GM19099 (cell line): ENCODE measurements around the gene ATXN10.

Experiments
- POLR2A ChIP-seq: IDR thresholded peaks from 3 replicates; pipeline ENCODE4 v1.6.1; 2011; ENCODE audit warnings: low read depth; ENCODE audit not compliant: insufficient read length; ENCODE audit errors: extremely low read depth

ATXN10 gene

DNA sequence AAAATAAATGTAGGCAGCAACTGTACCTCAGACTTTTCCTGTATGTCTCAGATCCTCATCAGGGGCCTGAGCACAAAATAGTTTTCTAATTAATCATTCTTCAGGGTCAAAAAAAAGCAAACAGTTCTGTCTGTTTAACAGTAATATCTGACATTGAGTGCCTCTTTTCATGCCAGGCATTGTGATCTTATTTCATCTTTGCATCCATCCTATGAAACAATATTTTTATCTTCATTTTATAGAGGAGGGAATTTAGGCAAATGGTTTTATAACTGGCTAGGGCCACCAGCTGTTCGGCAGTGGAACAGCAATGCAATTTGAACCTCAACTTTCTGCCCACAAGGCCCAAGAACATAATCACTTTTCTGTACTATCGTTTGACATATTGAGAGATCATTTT is 159.8 kb downstream of the ATXN10 start:
- TF ChIP-seq POLR2A = no peak

DNA sequence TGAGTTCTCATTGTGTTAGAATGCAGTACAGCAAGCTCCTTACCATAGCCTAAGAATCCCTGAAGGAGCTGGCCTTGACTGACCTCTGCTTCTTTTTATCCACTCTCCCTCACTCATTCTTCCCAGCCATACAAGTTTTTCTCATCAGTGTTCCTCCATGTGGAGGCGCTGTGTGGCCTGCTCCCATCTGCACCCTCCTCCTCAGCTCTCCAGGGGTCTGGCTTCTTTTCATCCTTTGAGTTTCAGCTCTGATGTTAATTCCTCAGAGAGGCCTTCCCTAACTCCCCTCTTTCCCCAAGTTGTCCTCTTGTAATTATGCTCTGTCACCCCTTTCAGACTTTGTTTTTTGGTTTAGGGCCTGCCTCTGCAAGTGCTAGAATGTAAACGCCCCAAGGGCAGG is 160.5 kb downstream of the ATXN10 start:
- no peak for TF ChIP-seq POLR2A

DNA sequence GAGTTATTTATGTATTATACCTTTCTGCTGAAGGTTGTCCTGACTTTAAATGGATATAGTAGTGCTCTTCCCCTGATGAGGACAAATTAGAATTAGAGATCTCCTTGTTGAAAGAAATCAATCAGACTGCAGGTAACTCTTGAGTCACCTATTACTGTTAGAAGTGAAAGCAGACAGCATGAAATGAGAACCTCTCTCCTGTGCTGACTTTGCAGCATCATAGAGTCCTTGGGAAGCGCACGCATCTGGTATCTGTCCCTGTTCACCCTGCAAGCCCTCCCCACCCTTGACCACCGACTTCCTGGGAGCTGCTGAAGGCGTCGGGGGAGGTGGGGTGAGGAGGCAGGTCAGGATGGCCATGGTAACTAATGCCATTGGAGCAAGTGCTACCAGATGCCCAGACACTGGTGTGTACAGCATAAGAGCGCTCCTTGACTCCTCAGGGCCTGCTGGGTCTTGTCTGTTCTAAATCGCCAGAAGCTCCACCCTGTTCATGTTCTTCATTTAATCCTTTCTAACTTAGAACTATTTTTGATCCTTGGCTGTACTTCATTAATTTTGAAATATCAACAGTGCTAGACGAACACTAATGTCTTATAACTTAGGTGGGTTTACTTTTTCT is 161.4 kb downstream of the ATXN10 start:
- no peak for TF ChIP-seq POLR2A

DNA sequence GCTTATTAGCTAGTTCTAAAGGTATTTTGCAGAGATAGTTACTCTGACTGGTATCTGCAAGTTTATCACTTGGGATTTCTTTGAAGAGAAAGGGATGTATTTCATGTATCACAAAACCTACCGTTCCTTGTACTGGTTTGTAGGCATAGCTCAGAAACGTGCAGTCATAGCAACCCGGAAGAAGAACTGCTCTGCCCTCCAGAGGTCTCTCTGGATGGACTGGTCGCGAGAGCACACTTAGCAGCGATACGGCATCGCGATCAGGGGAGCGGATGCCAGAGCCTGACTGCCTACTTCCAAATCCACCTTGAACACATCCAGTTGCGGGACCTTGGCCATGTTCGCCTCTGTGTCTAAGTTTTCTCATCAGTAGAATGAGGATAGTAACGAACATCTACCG is 162.0 kb downstream of the ATXN10 start:
- TF ChIP-seq POLR2A = no peak

DNA sequence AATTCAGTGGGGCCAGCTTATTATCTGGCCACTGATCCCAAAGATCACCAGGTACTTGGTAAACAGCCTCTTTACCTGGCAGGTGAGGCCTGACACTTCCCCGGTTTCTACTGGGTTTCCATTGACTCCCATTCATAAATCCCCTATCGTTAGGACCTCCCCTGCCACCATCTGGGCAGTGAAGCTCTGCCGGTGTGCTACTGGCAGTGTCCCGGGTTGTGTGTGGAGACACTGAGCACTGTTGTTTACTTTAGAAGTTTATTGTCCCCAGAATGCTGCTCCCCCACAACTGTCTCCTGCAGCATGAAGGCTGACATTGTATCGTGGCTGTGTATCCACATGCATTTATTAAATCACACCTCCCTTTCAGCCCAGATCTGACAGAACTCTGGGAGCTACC is 162.6 kb downstream of the ATXN10 start:
- no peak for TF ChIP-seq POLR2A

DNA sequence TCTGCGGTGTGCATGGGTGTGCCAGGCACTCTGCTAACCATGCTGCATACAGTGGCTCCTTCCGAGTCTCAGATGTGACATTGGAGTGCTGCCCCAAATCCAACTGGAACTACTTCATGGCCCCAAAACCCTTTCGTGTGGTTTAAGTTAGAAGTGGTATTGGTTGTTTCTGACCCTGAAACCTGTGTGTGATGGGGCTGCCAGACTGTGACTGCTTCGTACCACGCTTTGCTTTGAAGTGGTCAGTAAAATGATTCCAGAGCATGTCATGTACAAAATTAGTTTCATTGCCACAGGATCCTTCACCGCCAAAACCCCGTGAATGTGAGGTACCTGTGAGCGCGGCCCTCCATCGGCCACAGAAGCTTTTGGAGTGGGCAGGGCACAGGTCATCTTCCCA is 163.2 kb downstream of the ATXN10 start:
- TF ChIP-seq POLR2A = no peak

DNA sequence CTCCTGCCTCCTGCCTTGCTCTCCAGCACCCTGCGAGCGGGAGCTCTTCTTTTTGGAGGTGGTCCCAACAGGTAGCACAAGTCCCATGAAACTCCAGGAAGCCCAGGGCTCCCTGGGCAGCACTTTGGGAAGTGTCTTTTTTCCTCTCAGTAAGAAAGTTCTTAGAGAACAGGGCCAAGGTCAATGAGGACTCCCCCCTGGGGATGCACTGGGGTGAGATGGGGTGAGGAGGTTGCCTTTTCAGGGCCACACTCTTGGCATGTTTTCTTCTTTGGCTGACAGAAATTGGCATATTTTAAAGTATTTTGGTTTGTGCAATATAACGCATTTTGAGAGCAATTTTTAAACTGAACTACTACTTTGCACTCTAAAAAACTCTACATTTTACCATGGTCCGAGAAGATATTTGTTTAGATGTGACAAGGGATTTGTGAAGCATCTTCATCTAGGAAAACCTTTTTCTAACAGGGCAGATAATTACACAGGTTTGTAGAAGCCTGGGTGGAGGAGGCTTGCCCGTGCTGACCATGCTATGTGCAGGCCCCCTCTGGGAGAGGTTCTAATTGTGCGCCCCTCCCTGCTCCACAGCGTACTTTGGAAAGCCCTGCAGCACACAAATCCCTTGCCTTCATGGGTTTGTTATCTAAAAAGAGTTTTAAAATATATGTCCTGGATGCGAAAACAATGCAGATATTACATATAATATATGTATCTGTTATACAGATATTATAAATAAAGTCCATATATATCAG is 165.0 kb downstream of the ATXN10 start:
- TF ChIP-seq POLR2A = no peak

DNA sequence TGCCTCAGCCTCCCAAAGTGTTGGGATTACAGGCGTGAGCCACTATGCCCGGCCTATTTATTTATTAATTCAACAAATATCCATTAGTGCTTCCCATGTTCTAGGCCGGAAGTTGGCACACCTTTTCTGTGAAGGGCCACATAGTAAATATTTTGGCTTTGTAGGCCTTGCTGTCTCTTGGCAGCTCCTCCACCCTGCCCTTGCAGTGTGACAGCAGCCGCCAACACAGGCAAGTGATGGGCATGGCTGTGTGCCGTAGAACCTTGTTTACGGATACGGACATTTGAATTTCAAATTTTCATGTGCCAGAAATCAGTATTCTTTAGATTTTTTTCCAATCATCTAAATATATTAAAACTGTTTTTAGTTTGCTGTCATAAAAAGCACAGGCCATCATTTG is 165.9 kb downstream of the ATXN10 start:
- TF ChIP-seq POLR2A = no peak

DNA sequence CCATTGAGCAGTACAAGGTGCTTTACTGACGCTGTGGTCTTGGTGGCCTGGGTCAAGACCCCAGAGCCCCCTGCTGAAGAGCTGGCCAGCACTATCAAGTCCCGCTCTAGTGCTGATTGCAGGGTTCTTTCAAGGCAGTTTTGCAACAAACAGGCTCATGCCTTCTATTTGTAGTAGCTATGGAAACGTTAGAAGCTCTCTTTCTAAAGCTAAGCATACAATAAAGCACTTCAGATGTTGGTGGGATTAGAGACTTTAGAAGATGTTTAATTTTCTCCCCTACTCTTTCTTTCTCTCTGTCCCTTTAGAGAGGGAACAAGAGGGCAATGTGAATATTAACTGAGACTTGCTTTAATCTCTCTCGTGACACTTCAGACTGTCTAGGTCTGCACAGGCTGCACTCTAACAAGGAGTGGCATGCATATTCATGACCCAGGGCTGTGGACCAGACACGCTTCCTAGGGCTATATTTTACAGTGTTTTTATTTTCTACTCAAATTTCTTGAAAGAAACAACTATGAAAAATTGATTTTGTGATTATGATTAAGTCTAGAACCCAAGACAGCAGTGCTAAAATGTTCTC is 166.8 kb downstream of the ATXN10 start:
- no peak for TF ChIP-seq POLR2A

DNA sequence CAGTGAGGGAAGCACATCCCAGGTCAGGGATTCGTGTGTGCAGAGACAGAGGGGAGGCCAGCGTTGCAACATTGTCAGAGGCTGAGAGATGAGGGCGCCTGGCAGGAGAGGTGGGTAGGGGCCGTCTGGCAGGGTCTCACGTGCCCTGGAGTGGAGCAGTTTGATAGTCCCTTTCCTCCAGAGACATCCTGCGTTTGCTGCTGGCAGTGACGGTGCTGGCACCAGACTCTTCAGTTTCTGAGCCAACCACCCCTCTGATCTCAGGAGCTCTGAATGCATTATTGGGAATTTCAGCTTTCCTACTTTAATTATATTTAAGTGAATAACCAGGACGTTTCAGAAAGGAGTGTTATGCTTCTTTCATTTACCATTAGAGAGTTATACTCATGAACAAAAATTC is 168.8 kb downstream of the ATXN10 start:
- TF ChIP-seq POLR2A = no peak

DNA sequence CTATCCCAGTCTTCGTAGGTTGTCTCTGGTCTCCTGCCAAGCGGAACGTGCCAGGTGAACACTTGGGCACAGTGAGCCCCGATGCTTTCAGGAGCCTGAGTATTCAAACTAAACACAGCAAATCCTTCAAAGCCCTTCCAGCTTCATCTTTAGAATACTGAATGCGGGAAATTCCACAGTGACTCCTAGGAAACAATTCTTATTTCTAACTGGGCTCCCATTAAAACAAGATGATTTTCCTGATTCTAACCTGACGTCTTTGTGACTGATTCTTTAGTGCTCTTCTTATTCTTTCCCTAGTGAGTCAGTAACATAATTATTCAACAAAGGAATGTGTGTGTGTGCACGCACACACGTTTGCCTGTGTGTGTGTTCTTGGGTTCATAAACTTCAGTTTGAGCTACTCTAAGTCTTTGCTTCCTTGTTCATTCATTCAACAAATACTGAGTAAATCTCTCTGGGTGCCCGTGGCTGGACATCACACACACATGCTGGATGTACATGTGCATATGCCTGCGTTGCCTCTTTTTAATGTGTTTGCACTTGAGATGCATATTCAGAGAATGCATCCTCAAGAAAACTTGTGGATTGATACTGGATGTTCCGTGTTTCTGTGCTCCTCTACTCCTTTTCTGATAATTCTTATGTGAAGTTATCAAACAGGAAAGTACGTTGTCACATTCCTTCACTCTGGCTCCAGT is 170.8 kb downstream of the ATXN10 start:
- TF ChIP-seq POLR2A = no peak

DNA sequence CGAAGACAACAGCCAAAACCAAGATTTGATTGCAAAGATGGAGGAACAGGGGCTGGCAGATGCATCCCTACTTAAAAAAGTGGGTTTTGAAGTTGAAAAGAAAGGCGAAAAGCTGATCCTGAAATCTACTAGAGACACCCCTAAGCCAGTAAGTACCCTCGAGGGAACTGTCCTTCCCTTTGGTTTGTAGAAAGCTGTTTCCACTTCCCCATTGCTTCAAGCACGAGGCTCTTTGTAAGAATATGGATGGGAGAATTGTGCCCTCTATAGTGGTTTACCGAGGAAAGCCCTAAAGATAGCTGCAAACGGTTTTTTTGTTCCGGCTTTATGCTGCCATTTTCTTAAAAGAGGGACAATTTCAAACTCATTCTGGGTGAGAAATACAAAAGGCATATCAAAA is 171.4 kb downstream of the ATXN10 start:
- TF ChIP-seq POLR2A = no peak

DNA sequence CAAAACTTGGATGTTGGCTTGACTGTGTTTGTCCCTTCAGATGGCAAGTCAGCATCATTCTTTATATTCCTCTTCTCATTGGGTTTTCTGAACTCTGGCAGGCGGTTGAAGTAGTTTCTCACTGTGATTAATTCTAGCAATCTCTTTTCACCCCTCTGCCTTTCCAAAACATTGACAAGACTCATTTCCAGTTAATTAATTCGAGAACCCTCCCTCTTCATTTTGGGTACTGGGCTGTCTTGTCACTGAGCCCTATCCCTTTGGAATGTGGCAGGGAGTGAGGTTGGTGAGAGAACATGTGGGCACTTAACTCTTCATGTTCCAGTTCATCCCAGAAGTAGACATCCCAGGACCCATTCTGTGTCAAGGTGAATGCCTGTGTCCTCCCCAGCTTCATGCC is 172.4 kb downstream of the ATXN10 start:
- no peak for TF ChIP-seq POLR2A

DNA sequence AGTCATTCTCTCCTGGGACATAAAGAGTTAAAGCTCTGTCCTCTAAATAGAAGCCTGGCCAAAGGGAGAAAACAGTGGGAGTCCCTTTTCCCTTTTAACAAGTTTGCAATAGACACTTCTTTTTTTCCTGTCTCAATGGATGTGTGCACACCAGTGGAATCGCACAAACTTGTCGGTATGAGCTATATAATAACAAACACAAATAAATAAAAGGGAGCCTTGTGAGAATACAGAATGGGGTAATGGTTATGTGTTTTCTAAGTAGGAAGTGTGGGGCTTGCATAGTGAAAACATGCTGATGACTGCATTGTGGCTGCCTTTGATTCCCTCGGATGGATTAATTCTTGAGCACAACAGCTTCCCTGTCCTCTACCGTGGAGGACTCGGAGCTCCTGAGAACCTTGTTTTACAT is 173.4 kb downstream of the ATXN10 start:
- TF ChIP-seq POLR2A = no peak

DNA sequence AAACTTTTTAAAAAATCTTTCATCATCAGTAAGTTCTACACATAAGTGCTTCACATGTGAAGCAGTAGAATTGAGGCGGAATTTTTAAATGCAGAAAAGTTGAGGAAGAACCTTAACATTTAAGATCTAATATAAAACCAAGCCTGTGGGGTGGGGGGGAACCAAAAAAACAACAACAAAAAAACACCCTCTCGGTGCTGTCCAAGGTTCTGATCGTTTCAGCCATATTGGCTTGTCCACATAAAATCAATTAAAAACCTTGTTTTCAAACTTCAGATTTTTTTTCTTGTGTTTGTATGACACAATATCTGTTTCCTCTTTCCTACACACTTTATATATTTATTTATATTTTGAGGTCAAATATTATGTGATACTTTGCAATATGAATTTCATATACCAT is 175.3 kb downstream of the ATXN10 start:
- TF ChIP-seq POLR2A = no peak

DNA sequence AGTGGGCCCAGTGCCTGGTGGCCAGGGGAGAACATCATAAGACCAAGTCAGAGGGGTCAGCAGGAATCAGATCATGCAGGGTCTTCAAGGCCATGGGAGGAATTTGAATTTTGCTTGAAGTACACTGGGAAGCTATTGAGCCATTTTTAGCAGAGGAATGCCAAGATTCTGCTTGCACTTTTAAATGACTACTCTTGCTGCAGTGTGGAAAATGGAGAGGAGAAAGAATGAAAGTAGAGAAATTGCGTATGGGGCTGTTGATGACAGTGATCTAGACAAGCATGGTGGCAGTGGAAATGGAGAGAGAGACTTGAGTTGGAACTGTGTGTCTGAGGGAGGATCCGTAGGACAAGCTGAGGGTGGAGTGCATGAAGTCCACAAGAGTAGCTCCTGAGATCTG is 177.3 kb downstream of the ATXN10 start:
- TF ChIP-seq POLR2A = no peak

DNA sequence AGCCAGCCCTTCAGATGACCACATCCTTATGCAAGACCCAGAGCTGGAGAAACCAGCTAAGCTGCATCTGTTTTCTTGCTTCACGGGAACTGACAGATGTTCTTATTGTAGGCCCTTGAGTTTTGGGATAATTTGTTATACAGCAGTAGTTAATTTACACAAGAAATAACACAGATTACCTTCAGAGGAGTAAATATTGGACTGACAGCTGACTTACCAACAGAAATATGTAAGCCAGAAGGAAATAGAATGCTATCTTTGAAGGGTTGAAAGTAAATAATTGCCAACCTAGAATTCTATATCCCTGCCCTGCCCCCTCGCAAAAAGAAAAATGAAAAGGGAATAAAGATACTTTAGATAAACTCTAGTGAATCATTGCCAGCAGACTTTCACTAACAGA is 181.2 kb downstream of the ATXN10 start:
- no peak for TF ChIP-seq POLR2A

DNA sequence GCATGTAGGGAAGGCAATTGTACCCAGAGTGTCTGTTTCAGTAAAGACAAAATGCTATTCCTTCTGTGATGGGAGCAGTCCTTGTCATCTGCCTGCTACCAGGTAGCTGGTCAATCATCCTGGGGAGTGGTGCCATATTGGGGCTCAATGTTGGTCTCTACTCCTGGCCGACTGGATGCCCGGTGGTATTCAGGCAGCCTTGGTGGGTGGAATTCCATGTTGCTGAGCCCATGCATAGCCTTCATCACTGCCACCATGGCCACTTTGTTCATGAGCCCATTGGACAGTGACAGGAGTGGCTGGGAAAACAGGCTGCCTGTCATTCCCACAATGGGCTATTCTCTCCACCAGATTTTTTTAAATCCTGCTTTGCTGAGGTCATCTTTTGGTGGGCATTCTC is 184.3 kb downstream of the ATXN10 start:
- TF ChIP-seq POLR2A = no peak
